Trophoblast cell (in vitro differentiated cells and primary cell): ENCODE data around the gene LRIT1.

Experiments
- DNase-seq, 2 donors: peaks; one replicate each; pipeline ENCODE4 v3.0.0-alpha.2; 2016
- H2AFZ ChIP-seq: 2 replicates; pipeline ENCODE4 v1.6.1; 2013; ENCODE audit warnings: low read length, moderate library complexity, mild to moderate bottlenecking; ENCODE audit not compliant: insufficient read depth, poor library complexity
- H2AK5ac ChIP-seq: 2 replicates; pipeline ENCODE4 v1.6.1; 2013; ENCODE audit warnings: mild to moderate bottlenecking, low read length
- H2BK120ac ChIP-seq: 2 replicates; pipeline ENCODE4 v1.6.1; 2013; ENCODE audit warnings: low read length, mild to moderate bottlenecking, moderate library complexity; ENCODE audit not compliant: insufficient read depth, poor library complexity
- H2BK12ac ChIP-seq: 2 replicates; pipeline ENCODE4 v1.6.1; 2013; ENCODE audit warnings: mild to moderate bottlenecking, low read length, moderate library complexity
- H2BK5ac ChIP-seq: 2 replicates; pipeline ENCODE4 v1.6.1; 2013; ENCODE audit warnings: low read length, low read depth, moderate library complexity, mild to moderate bottlenecking; ENCODE audit not compliant: poor library complexity
- H3K14ac ChIP-seq: 2 replicates; pipeline ENCODE4 v1.6.1; 2013; ENCODE audit warnings: mild to moderate bottlenecking, low read length
- H3K18ac ChIP-seq: 2 replicates; pipeline ENCODE4 v1.6.1; 2013; ENCODE audit warnings: mild to moderate bottlenecking, low read length
- H3K23ac ChIP-seq: 2 replicates; pipeline ENCODE4 v1.6.1; 2013; ENCODE audit warnings: low read length
- H3K27ac ChIP-seq: 2 replicates; pipeline ENCODE4 v1.5.1; 2013; ENCODE audit warnings: low read depth, mild to moderate bottlenecking, inconsistent platforms, low read length, moderate library complexity
- H3K27me3 ChIP-seq: 2 replicates; pipeline ENCODE4 v1.6.1; 2013; ENCODE audit warnings: inconsistent platforms, mild to moderate bottlenecking, low read length, moderate library complexity; ENCODE audit not compliant: insufficient read depth
- H3K36me3 ChIP-seq, 2 experiments: 1 replicate in 1 of 2; 2 replicates in 1 of 2; pipeline ENCODE4 v1.6.1; 2013; ENCODE audit warnings: low read length in 2 of 2, mild to moderate bottlenecking in 2 of 2, moderate library complexity in 1 of 2; ENCODE audit not compliant: insufficient read depth in 2 of 2, control insufficient read depth in 1 of 2
- H3K4ac ChIP-seq: 2 replicates; pipeline ENCODE4 v1.6.1; 2013; ENCODE audit warnings: low read depth, mild to moderate bottlenecking, low read length, moderate library complexity
- H3K4me1 ChIP-seq, 2 experiments: 1 replicate in 1 of 2; 2 replicates in 1 of 2; pipeline ENCODE4 v1.6.1; 2013; ENCODE audit warnings: low read length in 2 of 2, mild to moderate bottlenecking in 2 of 2, moderate library complexity in 1 of 2; ENCODE audit not compliant: insufficient read depth in 2 of 2, control insufficient read depth in 1 of 2
- H3K4me2 ChIP-seq: 2 replicates; pipeline ENCODE4 v1.6.1; 2013; ENCODE audit warnings: inconsistent platforms, mild to moderate bottlenecking, low read length, moderate library complexity
- H3K4me3 ChIP-seq: 2 replicates; pipeline ENCODE4 v1.5.1; 2013; ENCODE audit warnings: mild to moderate bottlenecking, low read depth, low read length, inconsistent platforms
- H3K79me1 ChIP-seq: one replicate; pipeline ENCODE4 v1.6.1; 2013; ENCODE audit warnings: low read length
- H3K79me2 ChIP-seq: 2 replicates; pipeline ENCODE4 v1.6.1; 2013; ENCODE audit warnings: low read length, mild to moderate bottlenecking; ENCODE audit not compliant: control insufficient read depth, insufficient read depth, poor library complexity
- H3K9ac ChIP-seq: 2 replicates; pipeline ENCODE4 v1.6.1; 2013; ENCODE audit warnings: mild to moderate bottlenecking, low read length
- H3K9me3 ChIP-seq: 2 replicates; pipeline ENCODE4 v1.6.1; 2013; ENCODE audit warnings: low read depth, mild to moderate bottlenecking, control low read depth, inconsistent platforms, low read length; ENCODE audit not compliant: insufficient read depth
- H4K12ac ChIP-seq: 2 replicates; pipeline ENCODE4 v1.6.1; 2013; ENCODE audit warnings: low read depth, mild to moderate bottlenecking, low read length, moderate library complexity
- H4K8ac ChIP-seq: 2 replicates; pipeline ENCODE4 v1.6.1; 2013; ENCODE audit warnings: low read depth, mild to moderate bottlenecking, low read length, moderate library complexity
- H4K91ac ChIP-seq: one replicate; pipeline ENCODE4 v1.6.1; 2013; ENCODE audit warnings: low read depth, mild to moderate bottlenecking, low read length, moderate library complexity
- WGBS: extraction: QIAGEN DNeasy Blood & Tissue Kit; methylation state at CpG from one replicate; pipeline ENCODE4 v1.1.7; 2013; ENCODE audit warnings: missing lambda C conversion rate; ENCODE audit not compliant: insufficient read length, insufficient coverage; ENCODE audit errors: extremely low coverage; 5-methylcytosine and 5-hydroxymethylcytosine counted together

Gene LRIT1

GRCh38 chr10:84263716-84264115 lies 22.4 kb upstream of the LRIT1 start:
- H3K4me2 ChIP-seq = no peak overlapping the region
- H4K91ac ChIP-seq = no peak overlapping the region
- no peaks in the 10 kb centered on the region for H3K79me2 ChIP-seq
- H3K36me3 ChIP-seq = no peaks in the 10 kb centered on the region
- H3K14ac ChIP-seq = no peak overlapping the region
- no peaks in the 10 kb centered on the region for H3K4me1 ChIP-seq
- DNase-seq = no peak
- no peaks in the 10 kb centered on the region for H3K27me3 ChIP-seq
- H2AK5ac ChIP-seq = no peak overlapping the region
- no peaks in the 10 kb centered on the region for H3K9me3 ChIP-seq
- no peak overlapping the region for H3K23ac ChIP-seq
- H2BK12ac ChIP-seq = no peak overlapping the region
- H3K4me3 ChIP-seq = no peak overlapping the region
- no peak overlapping the region for H2AFZ ChIP-seq
- H4K12ac ChIP-seq = no peak overlapping the region
- no peak overlapping the region for H3K27ac ChIP-seq
- no peak overlapping the region for H2BK5ac ChIP-seq
- H4K8ac ChIP-seq = no peak overlapping the region
- H3K79me1 ChIP-seq = no peaks in the 10 kb centered on the region
- H3K18ac ChIP-seq = no peak overlapping the region
- no CpG with 5 or more reads among the region's 5 CpGs for WGBS
- H3K9ac ChIP-seq = no peak overlapping the region
- no peak overlapping the region for H2BK120ac ChIP-seq
- no peak overlapping the region for H3K4ac ChIP-seq

GRCh38 chr10:84262190-84262956 lies 21.0 kb upstream of the LRIT1 start:
- Histone ChIP-seq H4K12ac (no peak overlapping the region), H2AFZ (no peak overlapping the region), H4K8ac (no peak overlapping the region), H3K27ac (no peak overlapping the region), H3K4me2 (no peak overlapping the region), H2BK12ac (no peak overlapping the region), H3K27me3 (no peaks in the 10 kb centered on the region), H3K4me1 (peaks cover 0 to 6% of the 10 kb centered on the region in 2 experiments), H3K23ac (no peak overlapping the region), H2AK5ac (no peak overlapping the region), H4K91ac (no peak overlapping the region), H3K4me3 (no peak overlapping the region), H3K79me2 (no peaks in the 10 kb centered on the region), H3K4ac (no peak overlapping the region), H3K79me1 (no peaks in the 10 kb centered on the region), H3K14ac (no peak overlapping the region), H3K18ac (no peak overlapping the region), H3K36me3 (no peaks in the 10 kb centered on the region), H2BK120ac (no peak overlapping the region), H3K9ac (no peak overlapping the region), H2BK5ac (no peak overlapping the region), H3K9me3 (no peaks in the 10 kb centered on the region)
- no CpG with 5 or more reads among the region's 13 CpGs for WGBS
- no peak for DNase-seq

- WGBS = no CpG with 5 or more reads among the region's 7 CpGs
- H3K79me1 ChIP-seq = no peaks in the 10 kb centered on the region
- peaks cover 0 to 6% of the 10 kb centered on the region in 2 experiments for H3K4me1 ChIP-seq
- no peak overlapping the region for H2AK5ac ChIP-seq
- no peaks in the 10 kb centered on the region for H3K27me3 ChIP-seq
- H2AFZ ChIP-seq = no peak overlapping the region
- H3K27ac ChIP-seq = no peak overlapping the region
- no peak for DNase-seq
- no peak overlapping the region for H3K18ac ChIP-seq
- H3K14ac ChIP-seq = no peak overlapping the region
- no peak overlapping the region for H2BK12ac ChIP-seq
- no peak overlapping the region for H3K4me2 ChIP-seq
- no peak overlapping the region for H3K4ac ChIP-seq
- no peak overlapping the region for H2BK120ac ChIP-seq
- no peak overlapping the region for H3K4me3 ChIP-seq
- no peak overlapping the region for H4K91ac ChIP-seq
- peaks cover 1% of the 10 kb centered on the region for H3K9me3 ChIP-seq
- H2BK5ac ChIP-seq = no peak overlapping the region
- no peak overlapping the region for H3K9ac ChIP-seq
- no peak overlapping the region for H4K8ac ChIP-seq
- H3K23ac ChIP-seq = no peak overlapping the region
- H3K79me2 ChIP-seq = no peaks in the 10 kb centered on the region
- no peaks in the 10 kb centered on the region for H3K36me3 ChIP-seq
- H4K12ac ChIP-seq = no peak overlapping the region
Observed at GRCh38 chr10:84261236-84261915, 20.0 kb upstream of the LRIT1 start.

- H3K4me3 ChIP-seq = no peak overlapping the region
- WGBS = no CpG with 5 or more reads among the region's 7 CpGs
- no peaks in the 10 kb centered on the region for H3K27me3 ChIP-seq
Observed at GRCh38 chr10:84258034-84258695, 16.8 kb upstream of the LRIT1 start.

More at GRCh38 chr10:84258034-84258695, 16.8 kb upstream of the LRIT1 start:
- H2AFZ ChIP-seq = no peak overlapping the region
- H4K12ac ChIP-seq = no peak overlapping the region
- H3K4ac ChIP-seq = no peak overlapping the region
- H3K27ac ChIP-seq = no peak overlapping the region
- no peak overlapping the region for H3K23ac ChIP-seq
- H3K79me1 ChIP-seq = no peaks in the 10 kb centered on the region
- H3K14ac ChIP-seq = no peak overlapping the region
- H2BK5ac ChIP-seq = no peak overlapping the region
- H3K79me2 ChIP-seq = no peaks in the 10 kb centered on the region
- peaks cover 1% of the 10 kb centered on the region for H3K9me3 ChIP-seq
- H4K91ac ChIP-seq = no peak overlapping the region
- no peaks in the 10 kb centered on the region for H3K36me3 ChIP-seq
- no peak overlapping the region for H2AK5ac ChIP-seq
- H3K9ac ChIP-seq = no peak overlapping the region
- no peak overlapping the region for H3K18ac ChIP-seq
- no peak for DNase-seq
- peaks cover 0 to 6% of the 10 kb centered on the region in 2 experiments for H3K4me1 ChIP-seq
- no peak overlapping the region for H2BK12ac ChIP-seq
- H2BK120ac ChIP-seq = no peak overlapping the region
- H4K8ac ChIP-seq = no peak overlapping the region
- H3K4me2 ChIP-seq = no peak overlapping the region
